Testis (tissue), 3 donors: ENCODE measurements around the gene WDR87. TPM values are rescaled to one million over a fixed set of nuclear protein-coding genes. Genes with fewer than 3 reads are reported as not detected.

Experiments used
- DNase-seq: peaks from one replicate; pipeline ENCODE4 v3.0.0-alpha.2; 2019
- H3K27ac ChIP-seq, 2 donors: fragments of 200-600 bp; sonication (generic); one replicate each; pipeline ENCODE4 v1.5.1; 2019
- H3K27me3 ChIP-seq: fragments of 200-600 bp; sonication (generic); one replicate; pipeline ENCODE4 v1.5.1; 2019
- H3K36me3 ChIP-seq: fragments of 200-600 bp; sonication (generic); one replicate; pipeline ENCODE4 v1.5.1; 2017; ENCODE audit warnings: low read depth; ENCODE audit errors: missing control alignments
- H3K4me1 ChIP-seq: fragments of 200-600 bp; sonication (generic); one replicate; pipeline ENCODE4 v1.5.1; 2019
- H3K4me3 ChIP-seq, 2 donors: fragments of 200-600 bp; sonication (generic); one replicate each; pipeline ENCODE4 v1.5.1; 2017 to 2019
- H3K9me3 ChIP-seq: fragments of 200-600 bp; sonication (generic); one replicate; pipeline ENCODE4 v1.5.1; 2017
- CTCF ChIP-seq, 3 experiments: fragments of 450-650 bp in 2 of 3; fragments of 200-600 bp in 1 of 3; sonication (generic) in 1 of 3; IDR thresholded peaks; one replicate each; pipeline ENCODE4 v1.5.1; 2016 to 2019; ENCODE audit warnings: antibody characterized with exemption in 3 of 3, mild to moderate bottlenecking in 2 of 3, moderate library complexity in 1 of 3
- POLR2A ChIP-seq: fragments of 450-650 bp; IDR thresholded peaks from one replicate; pipeline ENCODE4 v1.6.1; 2017; ENCODE audit warnings: antibody characterized with exemption, mild to moderate bottlenecking, moderate library complexity
- WGBS, 2 donors: methylation state at CpG; one replicate each; pipeline ENCODE4 v1.1.5; 2018; 5-methylcytosine and 5-hydroxymethylcytosine counted together
- intact Hi-C: fragments of 100-400 bp; cut with DNase I; formaldehyde crosslinking; loops from one replicate; pipeline ENCODE4 v1.15.1; 2023; ENCODE audit warnings: low total_unique reads
- polyA plus RNA-seq: library from polyadenylated mRNA; stranded (reverse); fragments of 350-450 nt; fragmentation: Illumina TruSeq; extraction: RNeasy Lipid Tissue Mini Kit (QIAGEN cat#74804); gene quantifications from one replicate; pipeline ENCODE4 v1.2.3, GENCODE V29; 2014; ENCODE audit warnings: low read depth, low replicate concordance; ENCODE audit not compliant: insufficient read depth
- total RNA-seq, 2 donors: library from RNA; depleted of rRNA; stranded (reverse); fragments of >200 nt; gene quantifications; one replicate each; pipeline ENCODE4 v1.2.3, GENCODE V29; 2016

The WDR87 gene
- total and polyA plus RNA-seq, 3 donors from 2014 or later: 12.1 to 22.0 (median 15.3) TPM

GRCh38 chr19:37920591-37921450 lies 14.4 kb upstream of the WDR87 start:
- TF ChIP-seq POLR2A (no peak), CTCF (IDR thresholded peaks at IDR 0.05) (no peak)
- no peak for DNase-seq

GRCh38 chr19:37914908-37915307 lies 8.5 kb upstream of the WDR87 start:
- no peaks in the 10 kb centered on the region for H3K36me3 ChIP-seq
- TF ChIP-seq CTCF (IDR thresholded peaks at IDR 0.05) (no peak), POLR2A (no peak)
- no peak overlapping the region for H3K4me3 ChIP-seq
- intact Hi-C loops: no loop called here
- WGBS, 2 donors: 88 to 95% methylated on average over 2 of the region's 2 CpGs
- no peak overlapping the region for H3K27ac ChIP-seq
- no peaks in the 10 kb centered on the region for H3K27me3 ChIP-seq
- no peaks in the 10 kb centered on the region for H3K9me3 ChIP-seq
- no peaks in the 10 kb centered on the region for H3K4me1 ChIP-seq
- no peak for DNase-seq

More at GRCh38 chr19:37920591-37921450, 14.4 kb upstream of the WDR87 start:
- H3K4me3 ChIP-seq: no peak overlapping the region
- H3K4me1 ChIP-seq: no peaks in the 10 kb centered on the region
- H3K27me3 ChIP-seq: no peaks in the 10 kb centered on the region
- WGBS, 2 donors: 78 to 84% methylated on average over 23 of the region's 23 CpGs
- H3K9me3 ChIP-seq: no peaks in the 10 kb centered on the region
- no peak overlapping the region for H3K27ac ChIP-seq
- intact Hi-C loops: no loop called here
- H3K36me3 ChIP-seq: no peaks in the 10 kb centered on the region

GRCh38 chr19:37909661-37910199 lies 3.3 kb upstream of the WDR87 start:
- no peak for TF ChIP-seq POLR2A
- no peak for TF ChIP-seq CTCF (IDR thresholded peaks at IDR 0.05)
- Histone ChIP-seq H3K27me3 (no peaks in the 10 kb centered on the region), H3K4me1 (peaks cover 3% of the 10 kb centered on the region), H3K9me3 (no peaks in the 10 kb centered on the region), H3K36me3 (no peaks in the 10 kb centered on the region), H3K27ac (no peak overlapping the region), H3K4me3 (no peak overlapping the region)
- intact Hi-C loops: loop anchor here (10.0 kb wide), 1 partner anchor 185 kb away; no protein-coding TSS in a partner anchor
- WGBS, 2 donors: 72 to 84% methylated on average over 6 of the region's 6 CpGs
- DNase-seq: no peak

GRCh38 chr19:37907735-37908455 lies 1.5 kb upstream of the WDR87 start:
- H3K4me3 ChIP-seq: peak overlapping the region; percentile 80 to 97
- TF ChIP-seq POLR2A (no peak), CTCF (IDR thresholded peaks at IDR 0.05) (no peak)
- no peaks in the 10 kb centered on the region for H3K9me3 ChIP-seq
- intact Hi-C loops: loop anchor here (10.0 kb wide), 1 partner anchor 187 kb away; no protein-coding TSS in a partner anchor
- no peaks in the 10 kb centered on the region for H3K27me3 ChIP-seq
- no peak for DNase-seq
- H3K27ac ChIP-seq: no peak overlapping the region
- WGBS, 2 donors: 19 to 22% methylated on average over 12 to 13 of the region's 13 CpGs
- H3K4me1 ChIP-seq: peaks cover 3% of the 10 kb centered on the region
- H3K36me3 ChIP-seq: no peaks in the 10 kb centered on the region
